ENCODE measurements around the gene FRMD4A.
"Not testable (repeated sequence)": the region's sequence is repeated elsewhere in the genome, so short reads cannot be mapped to it uniquely, and the experiment has no call there.

Gene FRMD4A

GRCh38 chr10:14089556-14090292 is 241.0 kb downstream of the FRMD4A start:
- no peak for DNase-seq

DNA sequence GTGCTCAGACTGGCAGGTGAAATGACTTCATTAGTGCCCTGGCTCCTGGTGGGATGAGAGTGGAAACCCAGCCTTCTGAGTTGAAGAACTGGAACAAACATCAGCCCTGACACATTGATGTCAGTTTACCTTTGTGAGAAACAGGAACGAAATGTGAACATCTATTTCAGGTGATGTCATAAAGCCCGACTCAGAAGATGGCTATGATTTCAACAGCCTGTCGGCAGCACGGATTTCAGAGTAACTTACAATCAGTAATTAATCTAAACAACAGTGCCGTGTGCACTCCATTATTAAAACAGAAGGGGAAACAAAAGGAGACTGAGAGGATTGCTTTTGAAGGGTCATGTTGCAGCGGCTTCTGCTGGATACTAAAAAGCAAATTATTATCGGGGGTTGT is 243.2 kb downstream of the FRMD4A start:
- no peak for DNase-seq

GRCh38 chr10:14086596-14086995 is 244.1 kb downstream of the FRMD4A start:
- DNase-seq = no peak

- DNase-seq = no peak
These were observed 245.8 kb downstream of the FRMD4A start for GRCh38 chr10:14084875-14085274.

DNA sequence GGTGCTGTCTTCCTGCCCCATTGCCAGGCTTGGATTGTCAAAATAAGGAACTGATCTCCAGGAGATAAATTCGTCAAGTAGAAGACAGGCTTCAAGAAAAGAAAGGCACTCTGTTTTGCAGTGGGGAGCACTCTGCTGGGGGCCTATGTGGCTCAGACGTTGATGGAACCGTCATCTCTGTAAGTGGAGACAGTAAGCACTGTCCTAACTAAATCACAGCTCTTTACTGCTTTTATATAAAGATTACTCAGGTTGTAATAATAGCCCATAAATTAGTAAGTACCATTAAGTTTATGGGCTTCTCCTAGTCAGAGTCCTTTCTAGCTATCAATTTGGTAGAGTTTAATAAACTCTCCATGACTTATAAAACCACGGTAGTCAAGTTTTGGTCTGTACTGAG is 249.9 kb downstream of the FRMD4A start:
- no peak for DNase-seq

GRCh38 chr10:14077430-14077829 is 253.3 kb downstream of the FRMD4A start:
- no peak for DNase-seq

GRCh38 chr10:14074062-14074884 is 256.5 kb downstream of the FRMD4A start:
- no peak for DNase-seq

DNA sequence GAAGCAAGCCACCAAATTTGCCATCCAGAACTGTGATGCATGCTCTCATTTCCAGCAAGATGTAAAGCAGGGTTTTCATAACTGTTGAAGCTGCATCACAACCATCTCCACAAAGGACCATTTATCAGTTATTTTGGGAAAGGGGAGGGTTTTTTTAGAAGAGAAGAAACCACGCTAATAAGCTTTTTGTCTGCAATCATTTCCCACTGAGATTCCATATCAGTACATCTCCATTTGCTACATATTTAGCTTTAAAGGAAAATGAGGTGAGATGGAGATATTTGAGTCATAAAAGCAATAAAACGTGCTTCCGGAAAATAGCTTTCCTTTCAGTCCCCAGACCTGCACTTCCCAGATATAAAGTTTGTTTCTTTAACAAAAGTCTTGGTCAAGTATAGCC is 258.2 kb downstream of the FRMD4A start:
- no peak for DNase-seq

GRCh38 chr10:14071956-14072355 is 258.8 kb downstream of the FRMD4A start:
- no peak for DNase-seq

DNA sequence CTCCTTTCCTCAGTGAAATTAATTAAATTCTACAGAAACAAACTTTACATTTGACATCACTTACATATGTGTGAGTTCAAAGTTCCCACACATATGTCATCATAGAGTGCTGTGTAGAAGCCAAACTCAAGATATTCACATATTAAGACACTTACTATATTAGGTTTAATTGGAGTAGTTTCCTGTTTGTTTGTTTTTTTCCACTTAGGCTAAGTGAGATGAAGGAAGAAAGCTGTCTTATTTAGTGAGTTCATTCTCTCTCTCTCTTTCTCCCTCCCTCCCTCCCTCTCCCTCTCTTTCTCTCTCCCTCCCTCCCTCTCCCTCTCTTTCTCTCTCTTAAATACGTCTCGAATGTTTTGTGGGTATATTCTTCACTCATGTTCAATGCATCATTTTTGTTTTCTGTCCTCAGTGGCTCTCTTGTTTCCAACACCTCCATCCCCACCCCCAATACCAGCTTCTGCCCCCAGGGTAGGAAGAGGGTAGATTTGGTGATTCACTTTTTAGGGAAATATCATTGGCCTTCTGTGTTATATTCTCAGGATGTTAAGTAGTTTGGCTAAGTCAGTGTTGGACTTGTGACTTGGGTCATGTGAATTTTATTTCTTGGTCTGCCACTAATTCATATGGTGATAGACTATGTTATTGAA is 262.0 kb downstream of the FRMD4A start:
- DNase-seq = no peak

GRCh38 chr10:14067638-14068037 is 263.1 kb downstream of the FRMD4A start:
- DNase-seq = not testable (repeated sequence)

DNA sequence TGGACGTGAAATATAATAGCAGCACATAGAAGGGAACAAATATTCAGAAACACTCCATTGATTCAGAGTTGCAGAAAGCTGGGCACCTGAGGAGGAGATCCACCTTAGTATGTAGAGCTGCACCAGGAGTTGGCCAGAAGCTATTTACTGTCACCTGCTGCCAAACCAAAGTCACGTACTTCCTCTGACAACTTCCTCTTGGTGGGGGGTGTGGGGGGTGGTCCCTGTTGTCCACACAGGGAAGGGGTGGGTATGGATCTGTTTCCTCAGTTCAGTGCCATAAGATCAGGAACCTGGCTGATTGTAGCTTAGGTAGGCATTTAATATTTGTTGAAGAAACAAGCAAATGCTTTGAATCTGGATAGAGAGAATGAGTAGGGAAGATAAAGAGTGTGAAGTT is 264.6 kb downstream of the FRMD4A start:
- no peak for DNase-seq

DNA sequence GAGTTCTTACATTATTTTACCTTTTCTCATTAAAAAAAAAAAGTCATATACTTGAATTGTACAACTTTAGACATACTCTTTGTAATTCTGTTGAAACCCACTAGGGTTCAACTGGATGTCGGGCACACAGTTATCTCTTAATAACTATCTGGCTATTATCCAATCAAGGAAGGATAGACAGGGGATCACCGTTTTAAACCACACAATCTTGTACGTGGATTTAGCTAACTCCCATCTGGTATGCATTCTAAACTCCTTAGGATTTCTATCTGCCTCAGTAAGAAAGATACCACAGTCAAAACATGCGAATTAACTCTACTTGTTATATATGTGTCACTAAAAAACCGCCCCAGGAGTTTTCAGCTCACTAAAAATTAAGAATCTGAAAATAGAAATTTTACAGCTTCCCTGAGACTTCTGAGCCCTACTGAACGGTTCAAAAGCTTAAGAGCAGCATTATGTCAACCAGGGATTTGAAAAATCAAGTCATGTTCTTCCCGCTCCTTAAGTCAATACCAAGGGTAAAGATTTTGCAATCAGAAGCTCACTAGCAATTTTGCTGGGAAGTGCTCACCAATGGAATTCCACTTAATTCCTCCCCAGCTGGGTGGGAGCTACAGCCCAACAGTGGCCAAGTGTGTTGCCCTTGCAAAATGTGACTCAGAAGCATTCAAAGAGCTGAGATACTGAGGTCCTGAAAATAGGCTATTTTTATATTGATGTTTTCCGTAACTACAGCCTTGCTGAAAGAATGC is 267.0 kb downstream of the FRMD4A start:
- no peak for DNase-seq

GRCh38 chr10:14062528-14063260 is 268.0 kb downstream of the FRMD4A start:
- no peak for DNase-seq

GRCh38 chr10:14060320-14061070 is 270.2 kb downstream of the FRMD4A start:
- no peak for DNase-seq

- no peak for DNase-seq
These were observed 274.0 kb downstream of the FRMD4A start for GRCh38 chr10:14056610-14057332.

GRCh38 chr10:14052931-14053330 is 277.8 kb downstream of the FRMD4A start:
- DNase-seq = no peak

DNA sequence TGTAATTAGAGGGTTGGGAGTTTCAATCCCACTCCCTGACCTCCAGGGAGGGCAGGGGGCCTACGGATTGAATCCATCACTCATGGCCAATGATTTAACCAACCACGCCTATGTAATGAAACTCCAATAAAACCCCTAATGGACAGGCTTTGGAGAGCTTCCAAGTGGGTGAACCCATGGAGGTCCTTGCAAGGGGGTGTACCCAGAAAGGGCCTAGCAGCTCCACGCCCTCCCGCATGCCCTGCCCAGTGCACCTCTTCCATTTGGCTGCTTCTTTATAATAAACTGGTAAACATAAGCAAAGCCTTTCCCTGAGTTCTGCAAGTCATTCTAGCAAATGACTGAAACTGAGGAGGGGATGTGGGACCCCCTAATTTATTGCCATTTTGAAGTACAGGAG is 280.1 kb downstream of the FRMD4A start:
- no peak for DNase-seq

DNA sequence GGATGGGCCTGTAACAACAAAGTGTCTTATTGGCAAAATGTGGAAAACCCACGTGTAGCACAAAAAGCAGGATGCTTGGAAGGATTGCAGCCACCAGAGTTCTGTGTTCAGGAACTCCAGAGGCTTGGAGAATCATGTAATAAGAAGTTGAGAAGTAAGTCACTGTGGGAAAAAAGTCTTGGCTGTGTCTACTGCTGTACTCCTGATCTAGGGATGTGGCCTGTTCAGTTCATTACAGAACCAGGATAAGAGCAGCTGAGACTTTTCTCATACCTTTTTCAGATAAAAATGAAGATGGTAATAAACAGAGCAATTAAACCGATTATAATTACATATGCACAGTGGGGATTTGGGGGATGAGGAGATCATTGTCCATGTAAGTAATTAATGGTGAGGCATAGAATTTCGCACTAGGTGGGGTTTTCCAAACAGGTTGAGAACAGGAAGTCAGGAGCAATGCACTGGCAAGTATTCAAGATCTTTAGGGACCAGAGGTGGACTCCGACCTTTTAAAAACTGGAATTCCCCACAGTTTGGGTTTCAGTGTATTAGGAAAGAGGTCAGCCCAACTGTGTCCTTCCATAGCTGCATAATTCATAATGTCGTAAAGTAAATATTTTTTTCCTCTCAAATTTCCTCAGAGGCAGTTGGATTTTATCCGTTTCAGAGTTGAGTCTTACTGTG is 281.7 kb downstream of the FRMD4A start:
- DNase-seq = no peak

DNA sequence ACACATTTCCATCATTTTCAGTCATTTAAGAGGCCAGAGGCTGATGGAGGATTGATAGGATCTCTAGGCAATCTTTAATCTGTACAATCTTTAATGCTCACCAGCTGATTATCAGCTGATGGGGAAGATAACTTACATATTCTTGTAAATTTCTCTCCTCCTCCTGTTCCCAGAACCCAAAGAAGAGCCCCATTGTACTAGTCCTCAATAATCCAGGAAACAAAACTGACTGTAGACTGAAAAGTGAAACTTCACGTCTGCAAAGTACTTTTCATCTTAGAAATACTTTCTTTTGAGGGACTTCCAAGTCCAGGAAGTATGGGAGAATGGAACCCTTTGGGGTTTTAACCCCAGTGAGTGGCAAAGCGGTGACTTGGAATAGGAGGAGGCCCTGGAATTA is 283.3 kb downstream of the FRMD4A start:
- no peak for DNase-seq
